Uterus (tissue), 2 donors: Measurements from ENCODE around the gene C10orf90.

Experiments
- POLR2A ChIP-seq, 2 donors: fragments of 450-650 bp; IDR thresholded peaks; one replicate each; pipeline ENCODE4 v1.6.1; 2016; ENCODE audit warnings: antibody characterized with exemption in 2 of 2, mild to moderate bottlenecking in 1 of 2, moderate library complexity in 1 of 2
- TF ChIP-seq, protein P1 (sequence below), 4 experiments: fragments of 200-600 bp in 2 of 4; fragments of 450-650 bp in 2 of 4; sonication (generic) in 2 of 4; IDR thresholded peaks; one replicate each; pipeline ENCODE4 v1.5.1; 2016 to 2019; ENCODE audit warnings: antibody characterized with exemption in 4 of 4, mild to moderate bottlenecking in 2 of 4, moderate library complexity in 1 of 4

DNA sequence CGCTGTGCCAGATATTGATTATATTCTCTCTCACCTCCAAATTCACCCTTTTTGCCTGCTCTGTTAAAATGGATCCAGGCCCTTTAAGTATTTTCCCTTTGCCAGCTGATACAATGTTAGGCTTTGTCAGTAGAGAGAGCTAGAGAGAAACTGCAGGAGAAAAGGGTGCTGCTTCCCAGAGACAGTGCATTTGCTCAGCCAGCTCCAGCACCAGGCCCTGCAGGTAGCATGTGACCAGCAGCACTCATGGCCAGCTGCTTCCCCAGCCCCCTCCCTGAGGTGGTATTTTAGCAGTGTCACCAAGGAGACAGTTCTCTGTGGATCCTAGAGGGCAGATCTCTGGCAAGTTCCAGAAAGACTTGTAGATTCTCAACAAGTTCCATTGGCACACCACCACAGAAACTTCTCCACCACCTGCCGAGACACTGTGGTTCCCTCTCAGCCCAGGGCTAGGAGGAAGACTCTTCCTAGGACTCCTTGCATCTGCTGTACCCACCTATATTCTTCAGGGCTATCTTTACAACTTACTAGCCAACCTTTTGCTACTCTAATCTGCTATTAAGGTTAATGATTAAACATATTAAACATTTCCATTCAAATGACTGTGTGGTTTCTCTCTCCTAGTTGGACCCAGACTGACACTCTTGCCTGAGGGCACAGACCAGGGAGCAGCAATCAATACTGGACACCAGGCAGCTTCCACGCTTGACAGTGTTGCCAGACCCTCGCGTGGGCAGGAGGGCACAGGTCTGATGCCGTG lies 246.6 kb downstream of the C10orf90 start:
- TF ChIP-seq, protein P1, sequence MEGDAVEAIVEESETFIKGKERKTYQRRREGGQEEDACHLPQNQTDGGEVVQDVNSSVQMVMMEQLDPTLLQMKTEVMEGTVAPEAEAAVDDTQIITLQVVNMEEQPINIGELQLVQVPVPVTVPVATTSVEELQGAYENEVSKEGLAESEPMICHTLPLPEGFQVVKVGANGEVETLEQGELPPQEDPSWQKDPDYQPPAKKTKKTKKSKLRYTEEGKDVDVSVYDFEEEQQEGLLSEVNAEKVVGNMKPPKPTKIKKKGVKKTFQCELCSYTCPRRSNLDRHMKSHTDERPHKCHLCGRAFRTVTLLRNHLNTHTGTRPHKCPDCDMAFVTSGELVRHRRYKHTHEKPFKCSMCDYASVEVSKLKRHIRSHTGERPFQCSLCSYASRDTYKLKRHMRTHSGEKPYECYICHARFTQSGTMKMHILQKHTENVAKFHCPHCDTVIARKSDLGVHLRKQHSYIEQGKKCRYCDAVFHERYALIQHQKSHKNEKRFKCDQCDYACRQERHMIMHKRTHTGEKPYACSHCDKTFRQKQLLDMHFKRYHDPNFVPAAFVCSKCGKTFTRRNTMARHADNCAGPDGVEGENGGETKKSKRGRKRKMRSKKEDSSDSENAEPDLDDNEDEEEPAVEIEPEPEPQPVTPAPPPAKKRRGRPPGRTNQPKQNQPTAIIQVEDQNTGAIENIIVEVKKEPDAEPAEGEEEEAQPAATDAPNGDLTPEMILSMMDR (IDR thresholded peaks at IDR 0.05), result no peak
- no peak for TF ChIP-seq POLR2A (IDR thresholded peaks at IDR 0.05)
